Keratinocyte (primary cell): ENCODE measurements around the gene PIGS. TPM values are rescaled to one million over a fixed set of nuclear protein-coding genes. Genes with fewer than 3 reads are reported as not detected.

Source experiments
- DNase-seq: peaks from one replicate; pipeline ENCODE4 v3.0.0-alpha.2; 2011; ENCODE audit warnings: low read depth, missing footprints, low spot score
- FAIRE-seq: peaks from 2 replicates; lab custom pipeline; 2011; peaks lifted over from hg19 to GRCh38; lab: Jason Lieb, UNC
- H2AFZ ChIP-seq: 2 replicates; pipeline ENCODE4 v1.6.0; 2012; ENCODE audit warnings: low read length, control low read depth, inconsistent platforms; ENCODE audit not compliant: control insufficient read depth
- H3K27ac ChIP-seq: 2 replicates; pipeline ENCODE4 v1.5.1; 2011; ENCODE audit warnings: low read length; ENCODE audit not compliant: control insufficient read depth, insufficient read depth
- H3K27me3 ChIP-seq: 3 replicates; pipeline ENCODE4 v1.6.0; 2011; ENCODE audit warnings: low read length; ENCODE audit not compliant: control insufficient read depth, insufficient read depth; ENCODE audit errors: extremely low read depth
- H3K36me3 ChIP-seq, 2 experiments: 2 replicates in 1 of 2; 3 replicates in 1 of 2; pipeline ENCODE4 v1.5.1; 2011; ENCODE audit warnings: low read length in 2 of 2, mild to moderate bottlenecking in 1 of 2; ENCODE audit not compliant: control insufficient read depth in 2 of 2, insufficient read depth in 2 of 2; ENCODE audit errors: extremely low read depth in 1 of 2
- H3K4me1 ChIP-seq: 3 replicates; pipeline ENCODE4 v1.5.1; 2011; ENCODE audit warnings: low read length; ENCODE audit not compliant: control insufficient read depth, insufficient read depth; ENCODE audit errors: extremely low read depth
- H3K4me2 ChIP-seq: 3 replicates; pipeline ENCODE4 v1.6.0; 2011; ENCODE audit warnings: low read depth, low read length; ENCODE audit not compliant: control insufficient read depth, insufficient read depth; ENCODE audit errors: extremely low read depth
- H3K4me3 ChIP-seq, 3 experiments: fragments of 200-600 bp in 1 of 3; sonication (generic) in 1 of 3; 2 replicates in 2 of 3; 3 replicates in 1 of 3; pipeline ENCODE4 v1.5.1; 2011 to 2016; ENCODE audit warnings: low read length in 3 of 3, mild to moderate bottlenecking in 3 of 3, control low read depth in 2 of 3, inconsistent platforms in 1 of 3, low read depth in 1 of 3, mixed read lengths in 1 of 3, mixed run types in 1 of 3, moderate library complexity in 1 of 3; ENCODE audit not compliant: control insufficient read depth in 2 of 3, insufficient read depth in 2 of 3; ENCODE audit errors: extremely low read depth in 1 of 3
- H3K79me2 ChIP-seq: 2 replicates; pipeline ENCODE4 v1.6.0; 2012; ENCODE audit warnings: low read length; ENCODE audit not compliant: control insufficient read depth, insufficient read depth
- H3K9ac ChIP-seq: 3 replicates; pipeline ENCODE4 v1.6.0; 2011; ENCODE audit warnings: low read length; ENCODE audit not compliant: control insufficient read depth, insufficient read depth; ENCODE audit errors: extremely low read depth
- H3K9me1 ChIP-seq: 3 replicates; pipeline ENCODE4 v1.6.0; 2011; ENCODE audit warnings: low read length; ENCODE audit not compliant: control insufficient read depth, insufficient read depth; ENCODE audit errors: extremely low read depth
- H3K9me3 ChIP-seq: 2 replicates; pipeline ENCODE4 v1.5.1; 2012; ENCODE audit warnings: low read depth, low read length; ENCODE audit not compliant: control insufficient read depth
- H4K20me1 ChIP-seq: 3 replicates; pipeline ENCODE4 v1.6.0; 2011; ENCODE audit warnings: low read length; ENCODE audit not compliant: control insufficient read depth, insufficient read depth; ENCODE audit errors: extremely low read depth
- CTCF ChIP-seq, 3 experiments: IDR thresholded peaks in 1 of 3; conservative IDR thresholded peaks in 1 of 3; optimal IDR thresholded peaks in 1 of 3; 2 replicates in 2 of 3; 3 replicates in 1 of 3; pipeline versions ENCODE3 to v1.5.1; 2011; ENCODE audit warnings: low read length in 3 of 3, mild to moderate bottlenecking in 3 of 3, moderate library complexity in 2 of 3, control low read depth in 1 of 3, inconsistent platforms in 1 of 3; ENCODE audit not compliant: insufficient read depth in 2 of 3; ENCODE audit errors: extremely low read depth in 1 of 3
- EZH2 ChIP-seq: IDR thresholded peaks from one replicate; pipeline ENCODE4 v1.6.1; 2012; ENCODE audit warnings: inconsistent platforms, mild to moderate bottlenecking, low read length, moderate library complexity
- dilution Hi-C: fragments of 300-500 bp; cut with MboI; formaldehyde crosslinking; loops from one replicate; pipeline ENCODE4 v1.7.0; 2020; ENCODE audit warnings: low sequenced_read_pairs; ENCODE audit not compliant: extremely low pct_ligation_motif_present
- polyA plus RNA-seq, 5 experiments: library from polyadenylated mRNA; depleted of rRNA in 3 of 5; stranded (reverse) in 3 of 5; stranded (forward) in 1 of 5; unstranded in 1 of 5; fragments of >200 nt; gene quantifications; 1 replicate in 1 of 5; 2 replicates in 3 of 5; 3 replicates in 1 of 5; pipeline versions ENCODE4 v1.2.1 to v1.2.3, GENCODE V29; 2011 to 2012; ENCODE audit warnings: missing spikeins in 2 of 5, low read depth in 1 of 5, low replicate concordance in 1 of 5

The PIGS gene
- polyA plus RNA-seq, 1 donor (not counting 4 experiments of a cell fraction or from before 2014, with no cell fraction given), result 33.6 TPM

GRCh38 chr17:28514561-28515002 lies 56.7 kb downstream of the PIGS start:
- Histone ChIP-seq H3K4me3 (no peak overlapping the region), H3K27ac (no peak overlapping the region), H3K9me3 (peaks cover 3% of the 10 kb centered on the region), H3K9ac (no peak overlapping the region), H3K79me2 (no peaks in the 10 kb centered on the region), H3K9me1 (no peaks in the 10 kb centered on the region), H4K20me1 (no peaks in the 10 kb centered on the region), H3K4me1 (peaks cover 4% of the 10 kb centered on the region), H3K27me3 (peaks cover 10% of the 10 kb centered on the region), H3K36me3 (no peaks in the 10 kb centered on the region), H3K4me2 (no peak overlapping the region), H2AFZ (no peak overlapping the region)
- no peak for FAIRE-seq
- DNase-seq, result no peak
- dilution Hi-C loops, result no loop called here
- TF ChIP-seq CTCF (optimal IDR thresholded peaks at IDR 0.05 in 1 of 3, IDR thresholded peaks at IDR 0.05 in 1 of 3, conservative IDR thresholded peaks at IDR 0.05 in 1 of 3; ENCODE audit: extremely low read depth in 1 of 3, insufficient read depth in 2 of 3, low read length in 3 of 3) (no peak), EZH2 (no peak)

GRCh38 chr17:28513476-28513875 lies 57.8 kb downstream of the PIGS start:
- DNase-seq (no peak), FAIRE-seq (no peak)
- Histone ChIP-seq H3K9ac (no peak overlapping the region), H3K36me3 (no peaks in the 10 kb centered on the region), H4K20me1 (no peaks in the 10 kb centered on the region), H3K4me3 (no peak overlapping the region), H3K4me2 (no peak overlapping the region), H3K9me3 (peaks cover 3% of the 10 kb centered on the region), H3K79me2 (no peaks in the 10 kb centered on the region), H3K27me3 (peaks cover 10% of the 10 kb centered on the region), H3K27ac (no peak overlapping the region), H3K4me1 (peaks cover 8% of the 10 kb centered on the region), H3K9me1 (no peaks in the 10 kb centered on the region), H2AFZ (no peak overlapping the region)
- TF ChIP-seq CTCF (optimal IDR thresholded peaks at IDR 0.05 in 1 of 3, IDR thresholded peaks at IDR 0.05 in 1 of 3, conservative IDR thresholded peaks at IDR 0.05 in 1 of 3; ENCODE audit: extremely low read depth in 1 of 3, insufficient read depth in 2 of 3, low read length in 3 of 3) (no peak), EZH2 (no peak)
- dilution Hi-C loops, result no loop called here
